GM12864 (cell line): ENCODE results near the gene MYO7B.
"Not testable (repeated sequence)": the region's sequence is repeated elsewhere in the genome, so short reads cannot be mapped to it uniquely, and the experiment has no call there.

Experiments used
- DNase-seq: peaks from one replicate; pipeline ENCODE4 v3.0.0-alpha.2; 2011; ENCODE audit warnings: low read depth
- H3K4me3 ChIP-seq: 2 replicates; pipeline ENCODE4 v1.5.1; 2011; ENCODE audit warnings: mild to moderate bottlenecking, low read depth, low read length, control low read depth
- CTCF ChIP-seq: IDR thresholded peaks from 2 replicates; pipeline ENCODE4 v1.5.1; 2011; ENCODE audit warnings: low read depth, mild to moderate bottlenecking, moderate library complexity, low read length, control low read depth, inconsistent platforms; ENCODE audit errors: missing control alignments

MYO7B gene

GRCh38 chr2:127541809-127542208 lies 6.3 kb downstream of the MYO7B start:
- TF ChIP-seq CTCF = no peak
- no peak overlapping the region for H3K4me3 ChIP-seq
- no peak for DNase-seq

GRCh38 chr2:127542231-127542630 lies 6.7 kb downstream of the MYO7B start:
- TF ChIP-seq CTCF = no peak
- DNase-seq = no peak
- no peak overlapping the region for H3K4me3 ChIP-seq

- DNase-seq = not testable (repeated sequence)
These were observed 7.6 kb downstream of the MYO7B start for GRCh38 chr2:127543013-127543501.

GRCh38 chr2:127545189-127545588 lies 9.7 kb downstream of the MYO7B start:
- no peak overlapping the region for H3K4me3 ChIP-seq
- no peak for TF ChIP-seq CTCF
- no peak for DNase-seq

More at GRCh38 chr2:127543013-127543501, 7.6 kb downstream of the MYO7B start:
- H3K4me3 ChIP-seq = not testable (repeated sequence)

GRCh38 chr2:127545796-127546195 lies 10.3 kb downstream of the MYO7B start:
- TF ChIP-seq CTCF = no peak
- no peak overlapping the region for H3K4me3 ChIP-seq

GRCh38 chr2:127546797-127547196 lies 11.3 kb downstream of the MYO7B start:
- no peak for DNase-seq
- no peak for TF ChIP-seq CTCF
- no peak overlapping the region for H3K4me3 ChIP-seq

More at GRCh38 chr2:127545796-127546195, 10.3 kb downstream of the MYO7B start:
- no peak for DNase-seq

- DNase-seq = no peak
- no peak for TF ChIP-seq CTCF
- H3K4me3 ChIP-seq = no peak overlapping the region
These were observed 15.9 kb downstream of the MYO7B start for GRCh38 chr2:127551221-127551930.
